ENCODE results near the gene PRKCE. TPM values are rescaled to one million over a fixed set of nuclear protein-coding genes. Genes with fewer than 3 reads are reported as not detected.

Gene PRKCE
- total RNA-seq, 1 donor from 2014 or later: 12.0 TPM

GRCh38 chr2:45919160-45919650 is 267.7 kb downstream of the PRKCE start:
- Mint-ChIP-seq H3K27me3 (ENCODE audit: low read depth) (no peaks in the 10 kb centered on the region), H3K4me1 (ENCODE audit: low read depth) (peaks cover 6% of the 10 kb centered on the region), H3K27ac (ENCODE audit: unreplicated experiment) (no peak overlapping the region), H3K36me3 (ENCODE audit: low read depth) (no peaks in the 10 kb centered on the region), H3K4me3 (ENCODE audit: unreplicated experiment) (no peak overlapping the region), H3K9me3 (ENCODE audit: low read depth) (no peaks in the 10 kb centered on the region)
- TF ChIP-seq CTCF (IDR thresholded peaks at IDR 0.05): no peak
- no peak for DNase-seq (ENCODE audit: low spot score)

GRCh38 chr2:45919711-45920111 is 268.2 kb downstream of the PRKCE start:
- H3K9me3 Mint-ChIP-seq (ENCODE audit: low read depth): no peaks in the 10 kb centered on the region
- no peak for DNase-seq (ENCODE audit: low spot score)
- no peaks in the 10 kb centered on the region for H3K36me3 Mint-ChIP-seq (ENCODE audit: low read depth)
- TF ChIP-seq CTCF (IDR thresholded peaks at IDR 0.05): no peak
- no peak overlapping the region for H3K4me3 Mint-ChIP-seq (ENCODE audit: unreplicated experiment)
- H3K27me3 Mint-ChIP-seq (ENCODE audit: low read depth): no peaks in the 10 kb centered on the region
- no peak overlapping the region for H3K27ac Mint-ChIP-seq (ENCODE audit: unreplicated experiment)
- H3K4me1 Mint-ChIP-seq (ENCODE audit: low read depth): peaks cover 6% of the 10 kb centered on the region

GRCh38 chr2:45921921-45922320 is 270.4 kb downstream of the PRKCE start:
- DNase-seq (ENCODE audit: low spot score): no peak
- no peaks in the 10 kb centered on the region for H3K9me3 Mint-ChIP-seq (ENCODE audit: low read depth)
- no peaks in the 10 kb centered on the region for H3K27me3 Mint-ChIP-seq (ENCODE audit: low read depth)
- no peak overlapping the region for H3K4me3 Mint-ChIP-seq (ENCODE audit: unreplicated experiment)
- no peak for TF ChIP-seq CTCF (IDR thresholded peaks at IDR 0.05)
- H3K27ac Mint-ChIP-seq (ENCODE audit: unreplicated experiment): no peak overlapping the region
- H3K36me3 Mint-ChIP-seq (ENCODE audit: low read depth): no peaks in the 10 kb centered on the region
- peaks cover 14% of the 10 kb centered on the region for H3K4me1 Mint-ChIP-seq (ENCODE audit: low read depth)

GRCh38 chr2:45922577-45922988 is 271.1 kb downstream of the PRKCE start:
- peaks cover 14% of the 10 kb centered on the region for H3K4me1 Mint-ChIP-seq (ENCODE audit: low read depth)
- no peak overlapping the region for H3K27ac Mint-ChIP-seq (ENCODE audit: unreplicated experiment)
- no peaks in the 10 kb centered on the region for H3K36me3 Mint-ChIP-seq (ENCODE audit: low read depth)
- DNase-seq (ENCODE audit: low spot score): no peak
- no peaks in the 10 kb centered on the region for H3K9me3 Mint-ChIP-seq (ENCODE audit: low read depth)
- TF ChIP-seq CTCF (IDR thresholded peaks at IDR 0.05): no peak
- H3K4me3 Mint-ChIP-seq (ENCODE audit: unreplicated experiment): no peak overlapping the region
- no peaks in the 10 kb centered on the region for H3K27me3 Mint-ChIP-seq (ENCODE audit: low read depth)

- no peak for DNase-seq (ENCODE audit: low spot score)
- no peak for TF ChIP-seq CTCF (IDR thresholded peaks at IDR 0.05)
- H3K27ac Mint-ChIP-seq (ENCODE audit: unreplicated experiment): no peak overlapping the region
- H3K4me3 Mint-ChIP-seq (ENCODE audit: unreplicated experiment): no peak overlapping the region
- no peaks in the 10 kb centered on the region for H3K36me3 Mint-ChIP-seq (ENCODE audit: low read depth)
- peaks cover 14% of the 10 kb centered on the region for H3K4me1 Mint-ChIP-seq (ENCODE audit: low read depth)
- H3K9me3 Mint-ChIP-seq (ENCODE audit: low read depth): no peaks in the 10 kb centered on the region
- no peaks in the 10 kb centered on the region for H3K27me3 Mint-ChIP-seq (ENCODE audit: low read depth)
Observed at GRCh38 chr2:45923701-45924100, 272.2 kb downstream of the PRKCE start.
